HPDE6-E6E7 (cell line): ENCODE measurements around the gene PAIP2.

ENCODE experiments used
- DNase-seq: peaks from one replicate; pipeline ENCODE4 v3.0.0; 2011; ENCODE audit warnings: missing footprints; ENCODE audit errors: extremely low spot score

Gene PAIP2

DNA sequence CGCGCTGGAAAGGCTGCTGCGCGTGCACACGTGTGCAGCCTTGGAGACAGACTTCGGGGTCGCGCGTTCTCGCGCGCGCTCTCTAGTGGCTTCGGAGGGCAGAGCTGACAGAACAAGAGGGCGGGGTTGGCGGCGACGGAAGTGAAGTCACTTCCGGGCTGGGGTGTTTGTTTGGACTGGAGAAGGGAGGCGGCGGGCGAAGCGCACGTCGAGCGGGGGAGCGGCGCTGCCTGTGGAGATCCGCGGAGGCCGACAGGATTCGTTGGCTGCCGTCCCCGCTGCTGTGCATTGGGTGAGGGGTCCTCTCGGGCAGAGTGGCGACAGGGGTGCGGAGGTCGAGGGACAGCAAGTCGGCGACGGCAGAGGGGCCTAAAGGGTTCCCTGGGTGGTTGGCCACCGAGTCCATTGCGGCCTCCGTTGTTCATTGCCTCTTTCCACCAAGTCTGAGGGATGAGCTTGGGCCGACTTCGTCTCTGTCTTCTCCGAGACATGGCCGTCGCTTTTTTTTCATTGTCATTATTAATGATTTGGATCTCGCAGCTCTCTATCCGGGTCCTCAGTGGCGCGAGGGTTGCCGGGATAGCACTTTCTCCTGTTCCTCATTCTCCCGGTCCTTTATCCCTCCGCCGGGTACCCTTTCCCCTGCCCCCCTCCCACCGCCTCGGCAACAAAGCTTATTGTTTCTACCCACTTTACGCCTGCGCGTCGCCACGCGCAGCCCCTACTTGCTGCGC is at the start of gene PAIP2:
Gene PAIP2, plus strand, starts transcription at position 166 of the 734 bp plus-strand sequence. CDS start 21,931 bp downstream, outside the sequence.
- peak; percentile 89 for DNase-seq

DNA sequence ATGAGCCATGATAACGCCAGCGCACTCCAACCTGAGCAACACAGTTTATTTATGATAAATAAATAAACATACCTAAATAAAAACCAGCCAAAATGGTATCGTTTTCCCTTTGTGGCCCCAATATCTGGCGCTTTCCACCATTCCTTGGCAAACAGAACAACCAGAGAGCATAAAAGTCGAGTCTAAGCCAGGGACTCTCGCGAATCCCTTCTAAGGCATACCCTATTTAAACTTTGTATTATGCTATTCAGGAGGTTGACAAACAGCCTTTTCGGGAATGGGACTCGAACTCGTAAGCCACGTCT is 48.5 kb upstream of the PAIP2 start:
- no peak for DNase-seq

GRCh38 chr5:139293507-139294373 is 47.9 kb upstream of the PAIP2 start, which contains the start of gene MATR3:
Gene MATR3 (plus strand): TSS chr5:139293740. CDS start chr5:139307416, 13,676 bp downstream.
- DNase-seq, result peak; percentile 84

DNA sequence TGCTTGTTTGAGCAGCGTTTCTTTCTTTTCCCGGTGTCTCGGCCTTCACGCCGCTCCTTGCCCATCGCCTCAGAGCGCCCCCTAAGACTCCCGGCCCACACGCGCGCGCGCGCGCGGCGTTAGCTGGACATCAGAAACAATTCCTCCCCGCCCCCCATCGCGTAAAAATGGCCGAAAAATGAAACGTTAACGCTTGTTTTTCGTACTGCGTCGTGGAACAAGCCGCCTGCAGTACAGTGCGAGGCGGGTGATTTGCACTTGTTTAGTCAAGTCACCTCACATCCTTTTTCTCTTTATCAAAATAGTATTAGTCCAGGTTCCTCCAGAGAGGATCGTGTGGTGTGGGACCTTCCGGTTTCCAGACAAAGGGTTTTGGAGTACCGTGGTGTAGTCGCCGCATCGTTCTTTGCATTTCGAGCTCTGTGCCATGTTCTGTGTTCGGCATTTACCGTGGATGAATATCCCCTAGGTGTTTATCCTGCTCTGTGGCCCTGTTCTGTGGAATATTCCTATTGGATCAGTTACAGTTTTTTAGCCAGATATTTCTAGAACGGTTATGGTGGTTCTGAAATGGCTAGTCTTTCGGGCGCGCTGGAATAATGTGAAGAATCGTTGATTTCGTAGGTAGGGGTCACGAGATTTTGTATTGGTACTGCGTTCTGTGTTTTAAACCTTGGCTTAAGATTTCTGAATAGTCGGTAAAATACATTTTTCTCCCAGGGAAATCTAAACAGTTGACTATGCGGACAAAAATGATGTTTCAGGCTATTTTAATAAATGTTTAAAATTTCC is 47.1 kb upstream of the PAIP2 start:
- no peak for DNase-seq

DNA sequence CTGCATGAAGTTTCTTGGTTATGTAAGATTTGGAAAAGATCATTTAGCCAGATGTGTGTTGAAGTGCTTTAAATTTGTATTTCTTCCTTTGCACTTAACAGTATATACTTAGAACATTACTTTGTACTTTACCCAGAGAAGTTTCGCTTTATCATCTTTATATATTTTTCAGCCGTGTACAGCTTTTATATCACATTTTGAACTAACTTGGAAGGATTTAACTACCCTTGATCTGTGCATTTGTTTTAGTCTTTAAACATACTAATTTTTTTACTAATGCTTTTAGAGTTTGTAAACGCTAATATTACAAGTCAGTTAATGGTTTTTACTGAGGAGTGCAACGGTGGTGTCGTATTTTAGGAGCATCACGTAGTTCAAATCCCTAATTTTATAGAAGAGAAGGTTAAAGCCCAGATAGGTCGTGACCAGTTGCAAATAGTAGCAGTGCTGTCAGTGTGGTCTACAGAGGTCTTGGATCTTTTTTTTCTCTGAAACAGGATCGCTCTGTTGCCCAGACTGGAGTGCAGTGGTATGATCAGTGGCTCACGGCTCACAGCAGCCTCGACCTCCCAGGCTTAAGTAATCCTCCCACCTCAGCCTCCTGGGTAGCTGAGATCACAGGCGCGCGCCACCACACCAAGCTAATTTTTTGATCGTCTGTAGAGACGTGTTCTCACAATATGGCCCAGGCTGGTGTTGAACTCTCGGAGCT is 46.2 kb upstream of the PAIP2 start:
- no peak for DNase-seq

- DNase-seq, result no peak
These were observed 45.5 kb upstream of the PAIP2 start for GRCh38 chr5:139296198-139296597.

DNA sequence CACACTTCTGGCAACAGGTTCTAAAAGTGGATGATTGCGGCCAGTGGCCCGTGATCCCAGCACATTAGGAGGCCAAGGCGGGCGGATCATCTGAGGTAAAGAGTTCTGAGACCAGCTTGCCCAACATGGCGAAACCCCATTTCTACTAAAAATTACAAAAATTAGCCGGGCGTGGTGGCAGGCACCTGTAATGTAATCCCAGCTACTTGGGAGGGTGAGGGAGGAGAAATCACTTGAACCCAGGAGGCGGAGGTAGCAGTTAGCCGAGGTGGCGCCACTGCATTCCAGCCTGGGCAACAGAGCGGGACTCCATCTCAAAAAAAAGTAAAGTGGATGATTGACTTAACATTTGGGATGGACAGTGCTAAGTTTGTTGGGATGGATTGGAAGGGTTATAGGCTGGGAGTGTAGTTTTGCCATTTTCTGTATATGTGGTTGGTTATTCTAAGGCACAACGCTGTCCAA is 44.8 kb upstream of the PAIP2 start:
- no peak for DNase-seq

- no peak for DNase-seq
These were observed 44.1 kb upstream of the PAIP2 start for GRCh38 chr5:139297439-139298133.

- no peak for DNase-seq
These were observed 43.4 kb upstream of the PAIP2 start for GRCh38 chr5:139298242-139298641.

GRCh38 chr5:139299486-139299885 is 42.2 kb upstream of the PAIP2 start:
- DNase-seq, result no peak

GRCh38 chr5:139301808-139302499 is 39.7 kb upstream of the PAIP2 start:
- no peak for DNase-seq

DNA sequence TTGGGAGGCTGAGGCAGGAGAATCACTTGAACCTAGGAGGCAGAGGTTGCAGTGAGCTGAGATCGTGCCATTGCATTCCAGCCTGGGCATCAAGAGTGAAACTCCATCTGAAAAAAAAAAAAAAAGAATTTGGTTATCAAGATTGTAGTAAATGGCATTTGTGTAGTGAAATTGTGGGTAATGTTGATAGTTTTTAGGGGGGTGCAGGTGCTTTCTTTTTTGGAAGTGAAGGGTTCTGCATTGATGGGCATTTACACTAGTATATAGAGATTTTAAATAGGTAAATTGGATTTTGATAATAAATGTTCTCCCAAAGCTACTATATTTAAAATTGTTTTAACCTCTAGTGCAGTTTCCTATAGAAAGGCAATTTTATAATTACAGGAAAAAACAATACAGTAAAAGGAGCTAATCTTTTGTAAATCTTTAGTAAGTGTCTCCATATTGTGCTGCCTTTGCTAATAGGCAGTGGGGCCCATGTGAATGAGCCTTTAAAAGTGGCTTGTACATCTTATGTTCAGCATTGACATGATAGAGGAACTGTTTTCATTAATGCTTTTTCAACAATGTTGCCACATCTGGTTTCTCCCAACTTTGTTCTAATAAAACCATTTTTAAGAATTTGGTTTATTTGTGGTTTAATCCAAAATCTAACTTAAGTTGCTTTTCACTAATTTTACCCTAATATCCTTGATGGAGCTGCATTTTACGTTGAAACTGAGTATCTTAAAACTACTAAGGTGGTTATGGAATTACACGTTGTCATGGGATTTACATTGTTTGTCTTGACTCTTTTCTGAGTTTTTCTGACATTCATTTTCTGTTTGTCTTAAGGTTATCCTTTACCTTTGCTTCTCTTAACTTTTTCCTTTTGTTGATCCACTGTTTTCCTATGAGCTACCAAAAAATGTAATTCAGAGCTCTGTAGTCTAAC is 37.0 kb upstream of the PAIP2 start:
- DNase-seq, result no peak

DNA sequence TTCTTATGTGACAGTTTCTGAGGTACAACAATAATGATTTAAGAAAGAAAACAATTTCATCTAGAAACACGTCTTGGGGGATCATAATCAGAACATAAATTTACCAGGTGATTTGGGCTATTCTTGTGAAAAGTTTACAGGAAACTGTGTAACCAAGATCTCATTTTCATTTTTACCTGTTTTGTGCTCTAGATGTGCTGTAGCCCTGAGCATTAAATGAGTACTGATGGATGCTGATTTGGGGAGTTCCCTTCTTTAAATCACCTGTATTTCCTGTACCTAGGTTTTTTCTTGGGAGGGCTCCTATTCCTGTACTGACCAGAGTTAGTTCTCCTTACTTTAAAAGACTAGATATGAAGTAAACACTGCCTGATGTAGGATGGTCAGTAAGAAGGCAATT is 35.5 kb upstream of the PAIP2 start:
- no peak for DNase-seq

DNA sequence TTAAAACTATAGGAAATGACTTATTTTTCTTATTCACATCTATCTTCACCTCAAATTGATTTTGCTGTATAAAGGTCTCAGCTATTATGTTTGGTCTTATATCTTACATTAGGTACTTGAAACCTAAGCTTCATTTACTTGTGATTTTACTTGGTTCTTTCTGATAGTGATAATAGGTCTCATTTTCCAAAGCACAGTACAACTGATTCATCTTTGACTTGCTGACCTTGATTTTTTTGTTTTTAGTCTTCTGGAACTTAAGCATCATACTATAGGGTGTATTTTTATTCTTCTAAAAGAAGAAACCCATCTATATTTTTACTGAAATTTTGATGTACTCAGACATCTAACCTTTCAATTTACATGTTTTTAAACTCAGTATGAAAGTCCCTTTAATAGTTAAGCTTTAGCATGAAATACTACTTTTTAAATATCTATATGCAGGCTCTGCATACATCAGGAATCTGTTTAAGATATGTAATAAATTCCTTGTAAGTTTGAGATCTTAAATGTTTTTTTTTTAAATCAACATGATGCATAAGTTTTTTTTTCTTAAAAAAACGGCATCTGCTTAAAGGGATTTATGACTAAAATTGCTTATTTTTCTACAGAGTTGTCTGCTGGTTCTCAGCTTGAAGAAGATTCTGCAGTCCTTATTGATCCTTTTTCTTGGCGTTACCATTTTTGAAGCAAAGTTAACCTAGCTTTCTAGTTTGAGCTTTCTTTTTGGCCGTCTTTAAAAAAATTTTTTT is 34.9 kb upstream of the PAIP2 start:
- no peak for DNase-seq

GRCh38 chr5:139308797-139309196 is 32.9 kb upstream of the PAIP2 start:
- DNase-seq, result no peak

GRCh38 chr5:139310715-139311186 is 30.9 kb upstream of the PAIP2 start:
- peak; percentile 57 for DNase-seq

DNA sequence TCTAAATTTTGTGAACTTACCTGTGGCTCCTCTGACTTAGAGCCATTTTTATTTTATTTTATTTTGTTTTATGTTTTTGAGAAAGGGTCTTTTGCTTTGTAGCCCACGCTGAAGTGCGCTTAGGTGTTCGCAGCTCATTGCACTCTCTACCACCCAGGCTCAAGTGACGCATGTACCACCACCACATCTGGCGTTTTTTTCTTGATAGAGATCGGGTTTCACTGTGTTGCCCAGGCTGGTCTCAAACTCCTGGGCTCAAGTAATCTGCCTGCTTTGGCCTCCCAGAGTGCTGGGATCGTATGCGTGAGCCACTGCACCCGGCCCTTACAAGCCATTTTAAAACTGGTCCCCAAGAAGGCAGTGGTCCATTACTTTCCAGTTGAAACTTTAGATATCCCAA is 29.6 kb upstream of the PAIP2 start:
- DNase-seq, result no peak

DNA sequence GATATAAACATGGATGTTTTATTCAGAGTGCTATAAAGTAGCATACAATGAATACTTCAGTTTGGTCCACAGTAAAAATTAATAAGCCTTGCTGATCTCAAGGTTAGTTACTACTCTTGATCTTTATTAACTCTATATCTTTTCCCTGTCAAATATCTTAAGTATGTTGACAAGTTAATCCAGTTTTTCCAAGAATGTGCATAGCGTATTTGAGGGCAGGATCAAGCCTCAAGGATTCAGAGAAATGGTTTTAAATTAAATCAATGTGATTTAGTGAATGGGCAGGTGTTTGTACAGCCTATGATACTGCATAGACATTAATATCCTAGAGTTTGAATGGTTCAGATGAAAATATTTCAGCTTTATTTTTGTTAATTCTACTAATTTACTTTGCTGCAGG is 27.4 kb upstream of the PAIP2 start:
- no peak for DNase-seq
